GM12878 (cell line): ENCODE data around the gene BBC3. TPM values are rescaled to one million over a fixed set of nuclear protein-coding genes. Genes with fewer than 3 reads are reported as not detected.

ENCODE experiments used
- ATAC-seq: fragments of 200-7000 bp; cut with Tn5 transposase; 3 replicates; pipeline ENCODE4 v1.9.1; 2020; ENCODE audit warnings: mild to moderate bottlenecking, moderate library complexity
- BruUV-seq: library from RNA; stranded (reverse); fragments of 400-500 nt; replicated peaks from 2 replicates; lab custom pipeline; 2021; lab: Mats Ljungman, UMichigan
- CTCF ChIA-PET: fragments of 300-600 bp; sonication (Branson Sonifier 250); formaldehyde crosslinking; extraction: SDS; loops from one replicate; lab custom pipeline; 2021; ENCODE audit warnings: inconsistent platforms; lab: Yijun Ruan, JAX
- POLR2A ChIA-PET: fragments of 350-600 bp; formaldehyde crosslinking; extraction: SDS; loops from one replicate; lab custom pipeline; 2021; ENCODE audit warnings: inconsistent platforms; lab: Charles Lee
- RAD21 ChIA-PET: fragments of 300-600 bp; sonication (Branson Sonifier 250); formaldehyde crosslinking; loops from one replicate; lab custom pipeline; 2023; ENCODE audit warnings: antibody characterized with exemption; ENCODE audit not compliant: unreplicated experiment; lab: Charles Lee
- SMC1A ChIA-PET: fragments of 300-600 bp; sonication (Branson Sonifier 250); formaldehyde crosslinking; loops from one replicate; lab custom pipeline; 2023; ENCODE audit not compliant: unreplicated experiment, uncharacterized antibody; lab: Charles Lee
- DNase-seq: peaks from one replicate; pipeline ENCODE4 v3.0.0-alpha.2; 2011; ENCODE audit warnings: low read depth, low spot score
- FAIRE-seq: peaks from 3 replicates; lab custom pipeline; 2011; peaks lifted over from hg19 to GRCh38; lab: Jason Lieb, UNC
- H2AFZ ChIP-seq: 2 replicates; pipeline ENCODE4 v1.6.0; 2011; ENCODE audit warnings: low read depth, low read length, control low read depth; ENCODE audit not compliant: control insufficient read depth
- H3K27ac ChIP-seq: 2 replicates; pipeline ENCODE4 v1.5.1; 2011; ENCODE audit warnings: control low read depth; ENCODE audit not compliant: control insufficient read depth, insufficient read depth
- H3K27me3 ChIP-seq, 2 experiments: replicated peaks in 1 of 2; 2 replicates each; pipeline versions ENCODE4 v1.6.0 to v1.6.1; 2011; ENCODE audit warnings: low read length in 1 of 2; ENCODE audit not compliant: control insufficient read depth in 2 of 2, insufficient read depth in 2 of 2
- H3K36me3 ChIP-seq, 2 experiments: 2 replicates each; pipeline ENCODE4 v1.5.1; 2011; ENCODE audit warnings: low read length in 1 of 2; ENCODE audit not compliant: control insufficient read depth in 2 of 2, insufficient read depth in 2 of 2
- H3K4me1 ChIP-seq: 2 replicates; pipeline ENCODE4 v1.6.1; 2011; ENCODE audit warnings: mild to moderate bottlenecking, low read length, moderate library complexity, mixed read lengths; ENCODE audit not compliant: control insufficient read depth, insufficient read depth
- H3K4me2 ChIP-seq: 2 replicates; pipeline ENCODE4 v1.6.0; 2011; ENCODE audit warnings: control low read depth; ENCODE audit not compliant: control insufficient read depth, insufficient read depth
- H3K4me3 ChIP-seq: fragments of 200-600 bp; sonication (generic); 2 replicates; pipeline ENCODE4 v1.5.1; 2016
- H3K79me2 ChIP-seq: 2 replicates; pipeline ENCODE4 v1.6.0; 2011; ENCODE audit warnings: low read length; ENCODE audit not compliant: control insufficient read depth, insufficient read depth
- H3K9ac ChIP-seq: 2 replicates; pipeline ENCODE4 v1.8.0; 2011; ENCODE audit warnings: low read length, control low read depth, mixed read lengths; ENCODE audit not compliant: control insufficient read depth, insufficient read depth
- H3K9me3 ChIP-seq: replicated peaks from 3 replicates; pipeline ENCODE4 v1.5.1; 2011; ENCODE audit warnings: mild to moderate bottlenecking, low read length; ENCODE audit not compliant: control insufficient read depth, insufficient read depth
- H4K20me1 ChIP-seq: 2 replicates; pipeline ENCODE4 v1.6.0; 2011; ENCODE audit not compliant: control insufficient read depth, insufficient read depth
- CREM ChIP-seq: IDR thresholded peaks from 2 replicates; pipeline ENCODE4 v1.6.1; 2014; ENCODE audit warnings: antibody characterized with exemption, low read depth
- KLF5 ChIP-seq: fragments of 450-650 bp; IDR thresholded peaks from 2 replicates; pipeline ENCODE4 v1.6.1; 2014; ENCODE audit warnings: mild to moderate bottlenecking; ENCODE audit not compliant: partially characterized antibody
- NFIC ChIP-seq: IDR thresholded peaks from 2 replicates; pipeline ENCODE4 v1.6.1; 2012; ENCODE audit warnings: low read depth, mild to moderate bottlenecking, inconsistent platforms, low read length, moderate library complexity
- NRF1 ChIP-seq: conservative IDR thresholded peaks from 2 replicates; pipeline ENCODE4 v1.6.1; 2011; ENCODE audit warnings: mild to moderate bottlenecking, low read depth, low read length, improper control_type of control experiment
- PML ChIP-seq: IDR thresholded peaks from 2 replicates; pipeline ENCODE4 v1.6.1; 2012; ENCODE audit warnings: low read length, inconsistent platforms
- RFX5 ChIP-seq: IDR thresholded peaks from 2 replicates; pipeline ENCODE4 v1.6.1; 2011; ENCODE audit warnings: low read depth, low read length, improper control_type of control experiment
- RUNX3 ChIP-seq: IDR thresholded peaks from 2 replicates; pipeline ENCODE4 v1.6.1; 2012; ENCODE audit warnings: low read length, inconsistent platforms
- SIX5 ChIP-seq: IDR thresholded peaks from 2 replicates; pipeline ENCODE4 v1.6.1; 2011; ENCODE audit warnings: mild to moderate bottlenecking, low read depth, low read length, moderate library complexity; ENCODE audit not compliant: severe bottlenecking
- SMC3 ChIP-seq: IDR thresholded peaks from 2 replicates; pipeline ENCODE4 v1.6.1; 2011; ENCODE audit warnings: low read length, improper control_type of control experiment, borderline replicate concordance
- SREBF2 ChIP-seq: IDR thresholded peaks from 2 replicates; pipeline ENCODE4 v1.6.1; 2012; ENCODE audit warnings: mild to moderate bottlenecking, low read length
- ZZZ3 ChIP-seq: IDR thresholded peaks from 2 replicates; pipeline ENCODE4 v1.6.1; 2011; ENCODE audit warnings: low read depth; ENCODE audit not compliant: control insufficient read depth, insufficient read length
- WGBS: methylation state at CpG from one replicate; pipeline ENCODE4 v1.1.6; 2016; ENCODE audit warnings: low lambda C conversion rate; ENCODE audit not compliant: insufficient replicate concordance, insufficient coverage; ENCODE audit errors: missing lambda C conversion rate; 5-methylcytosine and 5-hydroxymethylcytosine counted together
- in situ Hi-C: fragments of 300-500 bp; cut with MboI; formaldehyde crosslinking; loops from 9 replicates; pipeline ENCODE4 v1.14.3; 2018; ENCODE audit warnings: mixed read lengths
- intact Hi-C: fragments of 100-400 bp; cut with micrococcal nuclease; formaldehyde crosslinking; loops from one replicate; pipeline ENCODE4 v1.14.2; 2022; ENCODE audit not compliant: unreplicated experiment
- polyA plus RNA-seq, 11 experiments: library from polyadenylated mRNA; depleted of rRNA in 4 of 11; unstranded in 6 of 11; stranded (reverse) in 5 of 11; fragments of >200 nt; fragmentation: Nextera tagmentation in 4 of 11; fragmentation: Illumina TruSeq in 1 of 11; extraction: Ambion mirVana in 4 of 11; extraction: Trizol in 1 of 11; gene quantifications; 1 replicate in 1 of 11; 2 replicates in 10 of 11; pipeline versions ENCODE4 v1.2.1 to v1.2.3, GENCODE V29; 2011 to 2016; ENCODE audit warnings: inconsistent platforms in 2 of 11, missing spikeins in 2 of 11, low read depth in 1 of 11
- total RNA-seq, 4 experiments: library from RNA; depleted of rRNA in 3 of 4; stranded (reverse); fragments of >200 nt in 3 of 4; fragmentation: Illumina TruSeq in 1 of 4; extraction: Trizol in 1 of 4; gene quantifications; 2 replicates each; pipeline versions ENCODE4 v1.2.1 to v1.2.3, GENCODE V29; 2013 to 2021
- TF ChIP-seq, protein P1 (sequence below): fragments of 450-650 bp; IDR thresholded peaks from 2 replicates; pipeline ENCODE4 v1.6.1; 2017; ENCODE audit warnings: mild to moderate bottlenecking, moderate library complexity
- TF ChIP-seq, protein P2 (sequence below): IDR thresholded peaks from 2 replicates; pipeline ENCODE4 v1.6.1; 2011; ENCODE audit warnings: borderline replicate concordance, low read depth, mild to moderate bottlenecking, moderate library complexity, low read length; ENCODE audit not compliant: insufficient read depth, poor library complexity, severe bottlenecking
- TF ChIP-seq, protein P3 (sequence below): IDR thresholded peaks from 2 replicates; pipeline ENCODE4 v1.6.1; 2011; ENCODE audit warnings: low read depth, mild to moderate bottlenecking, low read length, moderate library complexity, borderline replicate concordance; ENCODE audit errors: extremely low read depth
- TF ChIP-seq, protein P4 (sequence below): IDR thresholded peaks from 2 replicates; pipeline ENCODE4 v1.6.1; 2012; ENCODE audit warnings: mild to moderate bottlenecking, low read depth, low read length

Gene BBC3
- total and polyA plus RNA-seq, 10 of the 15 experiments (the other 5 are each of a cell fraction or from before 2014, with no cell fraction given), result 0.10 to 17.9 (median 7.5) TPM

- in situ Hi-C loops (no loop called here), intact Hi-C loops (no loop called here)
- Histone ChIP-seq H3K4me2 (no peak overlapping the region), H3K4me3 (no peak overlapping the region), H3K4me1 (0 out of 2 replicates have a peak, but pooled peaks cover 2% of the 10 kb centered on the region), H4K20me1 (no peaks in the 10 kb centered on the region), H3K27me3 (no peaks in the 10 kb centered on the region), H3K36me3 (peaks cover 2 to 3% of the 10 kb centered on the region in 2 experiments; a peak in 3 of 4 replicates), H2AFZ (no peak overlapping the region), H3K9ac (no peak overlapping the region), H3K9me3 (no peaks in the 10 kb centered on the region), H3K79me2 (no peaks in the 10 kb centered on the region), H3K27ac (no peak overlapping the region)
- WGBS, result 87% methylated on average over 5 of the region's 5 CpGs
- BruUV-seq, result no TSS peak
- CTCF ChIA-PET, result interaction anchor here (12.2 kb wide), 1 partner anchor 30 kb away, joined by 473 read pairs; no protein-coding TSS in a partner anchor
- SMC1A ChIA-PET, result interaction anchor here (0.6 kb wide), 1 partner anchor 38 kb away, joined by 3 read pairs; no protein-coding TSS in a partner anchor
- POLR2A ChIA-PET, result interaction anchor here (1.3 kb wide), 1 partner anchor 10 kb away, joined by 4 read pairs; no protein-coding TSS in a partner anchor
- FAIRE-seq (no peak), ATAC-seq (no peak), DNase-seq (no peak)
- RAD21 ChIA-PET, result interaction anchor here (1.2 to 1.6 kb wide), 2 partner anchors 10 to 29 kb away, joined by 4 to 6 read pairs; no protein-coding TSS in a partner anchor
- no peak for TF ChIP-seq NFIC
- no peak for TF ChIP-seq SREBF2
- no peak for TF ChIP-seq KLF5
- no peak for TF ChIP-seq RFX5
- TF ChIP-seq, protein P1, sequence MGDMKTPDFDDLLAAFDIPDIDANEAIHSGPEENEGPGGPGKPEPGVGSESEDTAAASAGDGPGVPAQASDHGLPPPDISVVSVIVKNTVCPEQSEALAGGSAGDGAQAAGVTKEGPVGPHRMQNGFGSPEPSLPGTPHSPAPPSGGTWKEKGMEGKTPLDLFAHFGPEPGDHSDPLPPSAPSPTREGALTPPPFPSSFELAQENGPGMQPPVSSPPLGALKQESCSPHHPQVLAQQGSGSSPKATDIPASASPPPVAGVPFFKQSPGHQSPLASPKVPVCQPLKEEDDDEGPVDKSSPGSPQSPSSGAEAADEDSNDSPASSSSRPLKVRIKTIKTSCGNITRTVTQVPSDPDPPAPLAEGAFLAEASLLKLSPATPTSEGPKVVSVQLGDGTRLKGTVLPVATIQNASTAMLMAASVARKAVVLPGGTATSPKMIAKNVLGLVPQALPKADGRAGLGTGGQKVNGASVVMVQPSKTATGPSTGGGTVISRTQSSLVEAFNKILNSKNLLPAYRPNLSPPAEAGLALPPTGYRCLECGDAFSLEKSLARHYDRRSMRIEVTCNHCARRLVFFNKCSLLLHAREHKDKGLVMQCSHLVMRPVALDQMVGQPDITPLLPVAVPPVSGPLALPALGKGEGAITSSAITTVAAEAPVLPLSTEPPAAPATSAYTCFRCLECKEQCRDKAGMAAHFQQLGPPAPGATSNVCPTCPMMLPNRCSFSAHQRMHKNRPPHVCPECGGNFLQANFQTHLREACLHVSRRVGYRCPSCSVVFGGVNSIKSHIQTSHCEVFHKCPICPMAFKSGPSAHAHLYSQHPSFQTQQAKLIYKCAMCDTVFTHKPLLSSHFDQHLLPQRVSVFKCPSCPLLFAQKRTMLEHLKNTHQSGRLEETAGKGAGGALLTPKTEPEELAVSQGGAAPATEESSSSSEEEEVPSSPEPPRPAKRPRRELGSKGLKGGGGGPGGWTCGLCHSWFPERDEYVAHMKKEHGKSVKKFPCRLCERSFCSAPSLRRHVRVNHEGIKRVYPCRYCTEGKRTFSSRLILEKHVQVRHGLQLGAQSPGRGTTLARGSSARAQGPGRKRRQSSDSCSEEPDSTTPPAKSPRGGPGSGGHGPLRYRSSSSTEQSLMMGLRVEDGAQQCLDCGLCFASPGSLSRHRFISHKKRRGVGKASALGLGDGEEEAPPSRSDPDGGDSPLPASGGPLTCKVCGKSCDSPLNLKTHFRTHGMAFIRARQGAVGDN, result no peak
- TF ChIP-seq SIX5, result no peak
- no peak for TF ChIP-seq NRF1
- TF ChIP-seq, protein P2, sequence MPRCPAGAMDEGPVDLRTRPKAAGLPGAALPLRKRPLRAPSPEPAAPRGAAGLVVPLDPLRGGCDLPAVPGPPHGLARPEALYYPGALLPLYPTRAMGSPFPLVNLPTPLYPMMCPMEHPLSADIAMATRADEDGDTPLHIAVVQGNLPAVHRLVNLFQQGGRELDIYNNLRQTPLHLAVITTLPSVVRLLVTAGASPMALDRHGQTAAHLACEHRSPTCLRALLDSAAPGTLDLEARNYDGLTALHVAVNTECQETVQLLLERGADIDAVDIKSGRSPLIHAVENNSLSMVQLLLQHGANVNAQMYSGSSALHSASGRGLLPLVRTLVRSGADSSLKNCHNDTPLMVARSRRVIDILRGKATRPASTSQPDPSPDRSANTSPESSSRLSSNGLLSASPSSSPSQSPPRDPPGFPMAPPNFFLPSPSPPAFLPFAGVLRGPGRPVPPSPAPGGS, result no peak
- TF ChIP-seq, protein P3, sequence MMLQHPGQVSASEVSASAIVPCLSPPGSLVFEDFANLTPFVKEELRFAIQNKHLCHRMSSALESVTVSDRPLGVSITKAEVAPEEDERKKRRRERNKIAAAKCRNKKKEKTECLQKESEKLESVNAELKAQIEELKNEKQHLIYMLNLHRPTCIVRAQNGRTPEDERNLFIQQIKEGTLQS, result no peak
- TF ChIP-seq SMC3, result no peak
- no peak for TF ChIP-seq RUNX3
- TF ChIP-seq PML, result no peak
- TF ChIP-seq CREM, result no peak
- no peak for TF ChIP-seq ZZZ3
- TF ChIP-seq, protein P4, sequence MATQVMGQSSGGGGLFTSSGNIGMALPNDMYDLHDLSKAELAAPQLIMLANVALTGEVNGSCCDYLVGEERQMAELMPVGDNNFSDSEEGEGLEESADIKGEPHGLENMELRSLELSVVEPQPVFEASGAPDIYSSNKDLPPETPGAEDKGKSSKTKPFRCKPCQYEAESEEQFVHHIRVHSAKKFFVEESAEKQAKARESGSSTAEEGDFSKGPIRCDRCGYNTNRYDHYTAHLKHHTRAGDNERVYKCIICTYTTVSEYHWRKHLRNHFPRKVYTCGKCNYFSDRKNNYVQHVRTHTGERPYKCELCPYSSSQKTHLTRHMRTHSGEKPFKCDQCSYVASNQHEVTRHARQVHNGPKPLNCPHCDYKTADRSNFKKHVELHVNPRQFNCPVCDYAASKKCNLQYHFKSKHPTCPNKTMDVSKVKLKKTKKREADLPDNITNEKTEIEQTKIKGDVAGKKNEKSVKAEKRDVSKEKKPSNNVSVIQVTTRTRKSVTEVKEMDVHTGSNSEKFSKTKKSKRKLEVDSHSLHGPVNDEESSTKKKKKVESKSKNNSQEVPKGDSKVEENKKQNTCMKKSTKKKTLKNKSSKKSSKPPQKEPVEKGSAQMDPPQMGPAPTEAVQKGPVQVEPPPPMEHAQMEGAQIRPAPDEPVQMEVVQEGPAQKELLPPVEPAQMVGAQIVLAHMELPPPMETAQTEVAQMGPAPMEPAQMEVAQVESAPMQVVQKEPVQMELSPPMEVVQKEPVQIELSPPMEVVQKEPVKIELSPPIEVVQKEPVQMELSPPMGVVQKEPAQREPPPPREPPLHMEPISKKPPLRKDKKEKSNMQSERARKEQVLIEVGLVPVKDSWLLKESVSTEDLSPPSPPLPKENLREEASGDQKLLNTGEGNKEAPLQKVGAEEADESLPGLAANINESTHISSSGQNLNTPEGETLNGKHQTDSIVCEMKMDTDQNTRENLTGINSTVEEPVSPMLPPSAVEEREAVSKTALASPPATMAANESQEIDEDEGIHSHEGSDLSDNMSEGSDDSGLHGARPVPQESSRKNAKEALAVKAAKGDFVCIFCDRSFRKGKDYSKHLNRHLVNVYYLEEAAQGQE, result no peak
Measured at GRCh38 chr19:47215581-47215980, 15.4 kb downstream of the BBC3 start.
